HG03159 (cell line): ENCODE measurements around the gene TASP1.

Source experiments
- ATAC-seq: cut with Tn5 transposase; IDR thresholded peaks from one replicate; pipeline ENCODE4 v1.9.1; 2021; ENCODE audit warnings: mild to moderate bottlenecking, moderate library complexity; ENCODE audit not compliant: unreplicated experiment

Gene TASP1

GRCh38 chr20:13447385-13448180 lies 191.1 kb downstream of the TASP1 start:
- ATAC-seq: no peak

- ATAC-seq: no peak
These were observed 195.0 kb downstream of the TASP1 start for GRCh38 chr20:13443690-13444089.

DNA sequence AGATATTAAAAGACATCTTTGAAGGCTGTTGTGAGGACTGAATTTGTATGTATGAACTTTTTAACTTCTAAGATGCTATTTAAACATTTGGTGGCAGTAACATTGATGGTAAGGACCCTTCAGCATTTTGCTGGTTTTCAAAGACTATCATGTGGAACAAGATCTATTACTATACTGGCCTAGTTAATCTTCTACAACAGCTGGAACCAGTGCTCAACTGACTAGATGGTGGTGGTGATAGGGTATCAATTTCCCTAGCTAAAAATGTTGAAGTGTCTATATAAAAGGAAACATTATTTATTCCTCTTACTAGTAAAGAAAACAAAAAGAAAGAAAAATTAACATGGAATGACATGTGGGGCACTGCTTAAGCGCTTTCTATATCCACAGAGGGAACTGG lies 195.7 kb downstream of the TASP1 start:
- no peak for ATAC-seq

- ATAC-seq: no peak
These were observed 197.3 kb downstream of the TASP1 start for GRCh38 chr20:13441388-13441787.

DNA sequence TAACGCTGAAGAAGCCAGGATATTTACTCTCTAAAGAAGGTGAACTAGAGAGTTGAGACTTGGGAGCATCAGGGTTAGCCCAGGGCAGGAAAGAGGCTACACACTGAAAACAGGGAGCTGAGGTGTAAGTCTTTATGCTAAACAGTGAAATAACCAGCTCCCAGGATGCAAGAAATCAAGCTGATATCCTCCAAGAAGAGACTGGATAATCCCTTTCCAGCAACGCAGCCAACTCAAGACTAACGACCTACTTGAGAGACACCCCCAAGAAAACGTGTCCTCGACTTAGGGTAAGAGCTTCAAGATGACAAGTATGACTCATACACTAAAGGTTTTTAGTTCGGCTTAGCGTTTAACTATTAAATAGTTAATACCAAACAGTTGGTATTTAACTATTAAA lies 202.2 kb downstream of the TASP1 start:
- no peak for ATAC-seq

DNA sequence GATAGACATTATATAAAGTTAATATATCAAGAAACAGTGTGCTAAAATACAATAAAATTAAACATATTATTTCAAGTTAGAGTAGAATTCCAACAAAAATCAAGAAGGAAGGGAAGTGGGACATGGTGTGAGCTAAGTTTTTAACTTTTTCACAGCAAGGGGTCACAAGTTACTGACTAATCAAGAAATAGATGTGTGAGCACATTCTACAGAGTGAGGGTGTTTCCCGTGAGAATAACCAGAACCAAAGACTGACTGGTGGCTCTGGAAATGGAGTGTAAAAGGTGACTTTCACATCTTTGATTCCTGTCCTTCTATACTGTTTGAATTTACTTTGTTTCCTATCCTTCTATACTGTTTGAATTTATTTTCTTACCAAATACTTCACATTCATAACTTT lies 206.6 kb downstream of the TASP1 start:
- no peak for ATAC-seq

DNA sequence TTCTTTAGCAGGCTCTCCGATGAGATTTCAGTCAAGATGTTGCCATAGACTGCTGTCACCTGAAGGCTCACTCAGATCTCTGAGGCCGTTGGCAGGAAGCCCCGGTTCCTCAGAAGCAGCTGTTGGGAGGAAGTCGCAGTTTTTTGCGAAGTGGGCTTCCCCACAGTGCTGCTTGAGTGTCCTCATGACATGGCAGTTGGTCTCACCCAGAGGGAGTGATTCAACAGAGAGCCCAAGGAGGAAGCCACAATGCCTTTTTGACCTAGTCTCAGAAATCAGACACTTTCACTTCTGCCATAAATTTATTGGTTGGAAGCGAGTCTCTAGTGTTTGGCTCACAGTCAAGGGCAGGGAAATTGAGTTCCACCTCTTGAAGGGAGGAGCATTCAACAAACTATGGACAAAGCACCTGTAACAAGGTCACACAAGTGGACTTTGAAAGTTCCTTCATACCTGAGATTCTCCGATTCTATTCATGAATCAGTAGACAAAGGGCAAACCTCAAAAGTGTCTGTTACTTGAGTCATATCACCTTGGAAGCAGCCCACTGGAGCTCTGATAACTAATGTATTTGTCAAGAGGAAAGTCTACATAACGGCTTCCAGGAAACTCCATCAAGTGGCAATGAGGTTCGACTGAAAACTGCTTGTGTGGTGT lies 208.3 kb downstream of the TASP1 start:
- ATAC-seq: peak; percentile 87

DNA sequence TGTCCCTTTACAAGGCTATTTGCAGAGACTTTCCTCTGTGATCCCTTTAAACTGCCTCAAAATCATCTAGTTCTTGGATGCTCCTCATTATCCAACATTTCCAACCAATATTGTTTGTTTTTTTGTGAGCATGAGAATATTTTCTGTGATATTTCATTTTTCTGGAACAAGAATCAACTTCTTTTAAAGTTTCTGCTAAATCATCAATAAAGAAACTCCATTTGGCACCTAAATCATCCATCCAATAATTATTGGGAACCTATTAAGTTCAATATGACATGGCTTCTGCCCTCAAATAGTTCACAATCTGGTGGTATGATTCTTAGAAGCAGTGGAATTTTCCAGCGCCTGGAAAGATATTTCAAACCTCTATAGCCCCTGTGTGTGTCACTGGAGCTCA lies 210.0 kb downstream of the TASP1 start:
- ATAC-seq: no peak

DNA sequence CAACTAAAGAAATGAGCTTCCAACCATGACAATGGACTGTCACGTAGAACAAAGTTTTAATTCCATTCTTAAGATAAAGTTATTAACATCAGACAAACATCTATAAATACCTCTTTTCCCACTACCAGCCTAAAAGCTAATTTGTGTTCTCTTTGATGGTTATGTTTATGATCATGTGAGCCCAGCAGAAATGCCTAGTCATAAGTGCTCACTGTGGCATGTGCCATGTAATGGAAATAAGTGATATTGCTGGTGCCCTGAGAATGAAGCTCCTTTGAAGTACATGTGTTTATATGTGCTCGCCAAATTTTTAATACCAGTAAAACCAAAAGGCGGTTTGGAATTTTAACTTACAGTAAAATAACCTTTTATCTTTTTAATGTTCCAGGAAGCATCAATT lies 211.9 kb downstream of the TASP1 start:
- ATAC-seq: no peak

DNA sequence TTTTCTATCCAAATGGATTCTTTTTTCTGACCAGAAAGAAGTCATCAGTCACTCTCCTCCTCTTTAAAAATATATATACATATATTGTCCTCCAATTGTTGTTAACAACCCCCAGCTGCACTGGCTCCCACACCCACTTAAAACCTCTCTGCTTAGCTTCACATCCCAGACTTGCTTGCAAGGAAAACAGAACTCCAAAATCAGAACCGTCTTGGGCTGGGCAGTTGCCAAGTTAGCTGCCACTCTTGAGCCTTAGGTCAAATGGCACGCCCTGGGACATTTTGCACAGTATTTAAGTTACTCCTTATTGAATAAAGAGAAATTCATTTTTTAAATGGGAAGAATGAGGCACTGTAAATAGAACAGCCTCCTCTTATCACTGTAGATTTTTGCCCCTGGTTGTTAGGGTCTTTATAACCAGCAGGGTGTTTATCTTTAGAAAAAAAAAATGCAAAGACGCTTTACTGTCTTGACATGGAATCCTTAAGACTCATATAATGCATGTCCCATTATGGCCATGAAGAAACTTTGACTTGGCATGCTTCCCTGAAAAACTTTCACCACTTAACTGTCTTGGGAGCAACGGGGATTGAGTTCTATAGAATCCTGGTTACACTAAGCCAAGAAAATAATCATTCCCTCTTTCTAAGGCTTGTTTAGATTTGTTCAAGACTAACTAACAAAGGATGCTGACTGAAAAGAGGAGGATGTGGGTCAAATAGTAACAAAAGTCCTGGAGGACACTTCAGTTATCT lies 213.2 kb downstream of the TASP1 start:
- ATAC-seq: no peak

DNA sequence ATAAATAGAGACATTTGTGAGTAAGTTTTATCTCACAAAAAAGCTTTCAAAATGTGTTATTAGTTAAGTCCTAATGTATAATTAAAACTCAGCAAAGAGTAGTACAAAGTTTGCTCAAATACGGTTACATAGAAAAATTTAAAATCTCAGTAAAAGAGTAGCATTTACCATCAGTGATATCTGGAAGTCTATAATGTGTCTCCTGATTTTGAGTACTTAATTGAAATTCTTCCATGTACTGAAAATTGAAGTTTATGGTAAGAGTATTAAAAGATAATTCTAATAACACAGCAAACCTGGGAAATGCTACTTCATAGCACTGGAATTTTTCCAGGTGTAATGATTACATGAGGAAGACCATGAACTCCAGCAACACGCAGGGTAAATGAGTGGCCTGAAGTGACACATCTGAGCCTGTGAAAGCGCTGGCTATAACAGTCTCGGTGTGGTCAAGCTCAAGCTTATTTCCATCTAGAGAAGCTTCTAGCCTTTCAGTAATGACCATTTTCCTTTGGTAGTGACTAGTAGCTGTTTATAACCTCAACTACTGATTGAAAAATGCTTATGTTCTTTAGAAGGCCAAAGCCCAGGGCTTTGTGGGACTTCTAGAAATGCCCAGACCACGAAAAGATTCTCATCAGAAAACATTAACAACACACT lies 214.4 kb downstream of the TASP1 start:
- no peak for ATAC-seq

GRCh38 chr20:13423472-13424173 lies 215.1 kb downstream of the TASP1 start:
- no peak for ATAC-seq

- ATAC-seq: no peak
These were observed 216.1 kb downstream of the TASP1 start for GRCh38 chr20:13422637-13423036.

DNA sequence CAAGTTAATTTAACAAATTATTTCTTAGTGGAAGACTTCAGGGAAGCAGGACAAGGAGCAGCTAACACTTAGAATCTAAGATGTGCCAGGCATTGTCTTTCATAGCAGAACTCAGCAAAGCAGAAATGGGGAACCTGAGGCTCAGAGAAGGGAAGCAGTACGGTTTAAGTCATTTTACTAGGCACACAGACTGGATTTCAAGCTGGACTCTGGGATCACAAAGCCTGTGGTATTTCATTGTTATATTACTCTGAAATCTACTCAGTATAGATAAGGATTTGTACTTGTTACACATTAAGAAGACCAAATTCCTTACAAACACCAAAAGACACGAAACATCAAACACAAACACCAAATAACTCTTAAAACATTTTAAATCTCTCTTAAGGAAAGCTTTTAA lies 218.1 kb downstream of the TASP1 start:
- ATAC-seq: no peak

- ATAC-seq: no peak
These were observed 219.3 kb downstream of the TASP1 start for GRCh38 chr20:13419477-13419876.

- ATAC-seq: no peak
These were observed 220.2 kb downstream of the TASP1 start for GRCh38 chr20:13418263-13419229.

DNA sequence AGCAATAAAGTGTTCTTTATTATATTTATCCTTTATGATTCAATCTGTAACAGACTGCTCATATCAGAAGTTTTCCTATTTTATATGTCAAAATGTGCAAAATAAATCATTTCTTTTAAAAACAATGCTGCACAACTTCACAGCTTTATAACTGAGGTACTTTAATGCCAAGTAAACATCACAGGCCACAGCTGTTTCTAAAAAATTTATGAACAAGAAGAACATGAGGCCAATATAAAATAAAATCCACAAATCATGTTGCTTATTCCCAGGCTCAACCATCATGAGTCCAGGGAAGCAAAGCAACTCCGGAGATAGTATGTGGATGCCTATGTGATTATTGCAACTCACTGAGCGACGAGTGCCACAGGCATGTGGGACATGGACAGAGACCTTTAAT lies 222.2 kb downstream of the TASP1 start:
- no peak for ATAC-seq

DNA sequence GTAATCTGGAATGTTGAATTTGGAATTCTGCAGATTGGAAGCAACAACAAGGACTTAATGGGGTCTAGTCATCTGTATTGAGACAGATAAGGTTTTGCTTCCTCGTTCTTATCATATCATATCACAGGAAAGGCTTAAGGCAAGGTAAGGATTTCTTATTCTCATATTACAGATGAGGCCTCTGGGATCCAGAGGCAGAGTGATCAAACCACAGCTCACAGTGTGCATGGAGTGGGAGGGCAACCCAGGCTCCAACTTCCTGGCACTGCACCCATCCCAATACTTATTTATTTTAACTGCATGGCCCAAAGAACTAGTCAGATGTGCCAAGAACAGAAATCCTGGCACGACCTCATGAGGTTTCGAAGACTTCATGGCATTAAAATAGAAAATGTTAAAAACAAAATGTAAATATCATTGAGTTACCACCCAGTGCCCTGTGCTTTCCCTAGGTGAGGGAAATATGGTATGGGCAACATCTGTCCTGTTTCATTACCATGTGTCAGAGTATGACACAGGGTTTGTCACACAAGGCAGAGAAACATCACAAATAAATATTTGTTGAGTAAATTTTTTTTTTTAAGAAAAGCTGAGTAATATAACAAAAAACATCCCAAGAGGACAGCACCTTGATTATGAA lies 225.8 kb downstream of the TASP1 start:
- no peak for ATAC-seq

DNA sequence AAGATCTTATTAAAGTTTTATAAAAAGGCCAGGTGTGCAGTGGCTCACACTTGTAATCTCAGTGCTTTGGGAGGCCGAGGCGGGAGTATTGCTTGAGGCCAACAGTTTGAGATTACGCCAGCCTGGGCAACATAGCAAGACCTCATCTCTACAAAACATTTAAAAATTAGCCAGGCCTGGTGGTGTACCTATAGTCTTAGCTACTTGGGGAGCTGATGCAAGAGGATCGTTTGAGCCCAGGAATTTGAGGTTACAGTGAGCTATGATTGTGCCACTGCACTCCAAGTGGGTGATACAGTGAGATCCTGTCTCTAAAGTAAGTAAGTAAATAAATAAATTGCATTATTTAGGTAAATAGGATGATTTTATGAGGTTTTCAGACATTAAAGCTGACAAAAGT lies 234.4 kb downstream of the TASP1 start:
- no peak for ATAC-seq
